ENCODE measurements around the gene CCR6.

The CCR6 gene

DNA sequence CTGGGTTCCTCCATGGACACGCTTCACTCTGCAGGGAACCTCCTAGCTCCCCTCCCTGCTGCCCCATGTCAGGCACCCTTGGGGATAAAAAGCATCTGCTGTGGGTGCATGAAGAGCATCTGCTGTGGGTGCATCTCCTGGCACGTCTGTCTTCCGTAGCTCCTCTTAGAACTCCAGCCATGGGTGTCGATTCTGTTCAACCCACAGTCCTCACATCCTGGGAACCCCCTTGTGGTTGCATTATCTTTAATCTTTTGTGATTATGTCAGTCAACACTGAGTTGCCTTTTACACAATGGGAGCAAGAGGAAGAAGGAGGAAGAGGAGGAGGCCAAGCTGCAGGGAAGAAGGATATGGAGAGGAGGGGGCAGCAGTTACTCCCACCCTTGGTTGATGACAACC is 24.1 kb upstream of the CCR6 start:
- peak; percentile 39 for DNase-seq (ENCODE audit: low spot score)

DNA sequence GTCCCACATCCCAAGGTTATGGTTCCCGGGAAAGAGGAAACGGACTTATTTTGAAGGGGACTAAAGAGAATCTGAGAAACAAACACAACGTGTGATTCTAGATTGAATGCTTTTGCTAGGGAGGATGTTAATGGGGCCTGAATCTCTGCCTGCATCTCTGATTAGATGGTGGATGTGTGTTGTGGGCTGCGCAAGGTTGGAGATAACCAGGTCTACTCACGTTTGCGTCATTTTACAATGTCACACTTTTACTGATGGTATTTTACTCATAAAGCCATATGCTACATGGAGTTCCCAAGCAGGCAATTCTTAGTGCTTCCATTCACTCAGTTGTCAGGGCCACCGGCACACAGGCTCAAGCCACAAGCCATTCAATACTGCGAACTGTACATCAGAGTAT is 23.2 kb upstream of the CCR6 start:
- no peak for DNase-seq (ENCODE audit: low spot score)

DNA sequence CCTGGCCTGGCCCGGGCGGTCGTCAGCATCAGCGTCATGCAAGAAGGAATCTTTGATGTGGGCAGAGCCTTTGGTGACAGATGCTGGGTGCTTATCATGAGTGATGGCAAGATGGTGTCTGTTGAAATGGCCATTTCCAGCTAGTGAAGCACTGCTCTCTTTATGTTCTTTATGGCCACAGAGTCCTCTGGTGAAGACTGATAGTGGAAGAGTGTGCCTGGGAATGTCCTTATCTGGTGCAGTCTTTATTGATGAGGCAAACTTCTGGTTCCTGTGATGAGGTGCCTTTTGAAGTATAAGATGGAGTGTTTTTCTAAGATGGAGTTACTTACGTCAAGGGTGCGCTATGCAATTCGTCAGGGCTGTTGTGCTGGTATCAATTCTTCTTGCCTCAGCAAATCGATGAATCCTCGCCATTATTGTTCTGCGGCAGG is 22.6 kb upstream of the CCR6 start:
- DNase-seq (ENCODE audit: low spot score), result no peak

DNA sequence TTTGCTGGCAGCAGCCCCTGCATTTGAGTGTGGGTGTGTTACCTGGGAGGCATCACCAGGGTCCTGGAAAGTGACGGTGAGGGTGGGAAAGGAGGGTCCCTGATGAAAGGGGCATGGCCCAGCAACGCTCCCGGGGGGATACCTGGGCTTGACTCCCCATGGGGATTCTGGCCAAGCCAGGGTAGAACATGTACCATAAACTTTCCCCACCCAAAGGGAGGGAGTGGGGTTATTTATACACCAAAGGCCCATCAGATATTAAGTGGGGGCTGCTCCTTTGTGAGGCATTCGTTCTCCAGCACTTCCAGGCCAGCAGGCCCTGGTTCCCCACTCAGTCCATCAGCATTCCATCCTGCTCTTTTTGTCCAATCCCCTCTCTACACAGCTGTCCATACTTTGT is 20.6 kb upstream of the CCR6 start:
- DNase-seq (ENCODE audit: low spot score), result no peak

DNA sequence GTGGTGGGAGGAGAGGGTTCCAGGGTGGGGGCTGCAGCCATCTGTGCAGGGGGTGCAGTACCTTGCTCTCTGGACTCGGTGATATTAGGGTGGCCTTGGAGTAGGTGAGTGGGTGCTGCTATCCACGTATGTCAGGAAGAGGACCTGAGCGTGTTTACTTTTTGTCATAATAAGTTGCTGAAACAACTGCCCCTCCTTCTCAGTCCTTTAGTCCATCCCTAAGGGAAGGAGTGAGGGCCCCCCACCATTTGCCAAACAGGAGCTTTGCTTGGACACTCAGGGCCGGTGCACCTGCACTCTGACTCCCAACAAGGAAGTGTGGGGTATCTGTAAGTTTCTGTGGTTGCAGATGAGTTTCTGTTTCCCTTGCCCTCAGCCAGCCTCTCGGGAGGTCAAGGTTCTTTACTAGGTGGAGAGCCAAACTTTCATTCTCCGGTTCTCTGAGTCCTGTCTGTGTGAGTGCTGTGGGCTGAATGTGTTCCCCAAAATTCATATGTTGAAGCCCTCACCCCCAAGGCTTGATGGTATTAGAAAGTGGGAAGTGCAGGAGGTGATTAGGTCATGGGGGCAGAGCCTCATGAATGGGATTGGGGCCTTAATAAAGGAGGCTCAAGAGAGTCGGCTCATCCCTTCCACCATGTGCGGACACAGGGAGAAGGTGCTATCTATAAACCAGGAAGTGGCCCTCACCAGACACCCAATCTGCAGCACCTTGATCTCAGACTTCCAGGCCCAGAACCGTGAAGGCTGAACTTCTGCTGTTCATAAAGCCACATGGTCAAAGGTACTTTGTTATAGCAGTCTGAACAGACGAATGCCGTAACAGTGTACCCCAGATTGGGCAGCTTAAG is 19.6 kb upstream of the CCR6 start:
- no peak for DNase-seq (ENCODE audit: low spot score)

DNA sequence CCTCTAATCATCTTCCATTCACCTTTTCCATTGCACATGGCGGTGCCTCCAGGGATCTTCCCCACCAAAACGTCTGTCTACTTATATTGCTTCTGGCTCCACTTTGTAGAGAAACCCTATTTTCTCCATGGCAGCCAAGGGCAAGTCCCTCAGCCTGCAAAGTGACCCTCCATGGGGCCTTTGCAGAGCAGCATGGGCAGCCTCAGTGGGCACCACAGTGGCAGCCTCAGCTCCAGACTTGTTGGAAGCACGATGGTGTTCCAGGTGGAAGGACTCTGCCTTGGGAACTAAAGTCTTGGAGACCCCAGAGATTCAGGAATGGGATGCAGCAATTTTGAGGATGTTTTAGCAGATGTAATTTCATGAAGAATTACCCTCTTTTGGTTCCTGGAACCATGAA is 18.5 kb upstream of the CCR6 start:
- DNase-seq (ENCODE audit: low spot score), result no peak

DNA sequence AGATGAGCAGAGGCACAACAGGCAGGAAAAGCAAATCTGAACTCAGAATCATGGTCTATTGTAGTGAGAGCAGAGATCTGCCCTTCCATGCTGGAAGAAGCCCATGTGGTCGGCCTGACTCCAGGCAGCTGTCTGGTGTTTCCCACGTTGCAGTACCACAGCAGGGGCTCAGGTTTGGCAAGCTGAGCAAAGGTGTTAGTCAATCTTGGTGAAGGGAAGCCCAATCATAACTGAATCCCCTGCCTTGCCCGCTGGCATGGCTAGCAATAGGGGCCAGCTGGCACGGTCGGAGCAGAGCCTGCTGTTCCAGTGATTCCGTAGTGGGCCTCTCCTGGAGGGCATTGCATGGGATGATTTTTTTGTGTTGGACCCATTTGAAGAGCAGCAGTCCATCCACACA is 17.8 kb upstream of the CCR6 start:
- no peak for DNase-seq (ENCODE audit: low spot score)

DNA sequence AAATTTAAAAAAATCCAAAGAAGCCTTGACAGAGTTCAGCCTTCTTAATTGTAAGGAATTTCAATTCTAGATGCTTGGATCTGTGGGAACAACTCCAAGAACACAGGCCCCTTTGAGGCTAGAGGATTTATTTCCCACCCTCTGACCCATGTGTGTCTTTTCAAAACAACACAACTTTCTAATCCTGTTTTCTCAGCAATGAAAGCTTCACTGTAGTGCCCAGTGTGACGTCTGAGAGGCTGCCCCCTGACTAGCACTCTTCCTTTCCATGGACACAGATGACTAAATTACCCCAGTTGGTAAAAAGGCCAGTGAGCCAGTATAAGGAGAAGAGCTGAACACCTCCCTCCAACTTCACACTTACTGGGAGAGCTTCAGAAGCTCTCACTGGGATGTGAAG is 16.5 kb upstream of the CCR6 start:
- no peak for DNase-seq (ENCODE audit: low spot score)

DNA sequence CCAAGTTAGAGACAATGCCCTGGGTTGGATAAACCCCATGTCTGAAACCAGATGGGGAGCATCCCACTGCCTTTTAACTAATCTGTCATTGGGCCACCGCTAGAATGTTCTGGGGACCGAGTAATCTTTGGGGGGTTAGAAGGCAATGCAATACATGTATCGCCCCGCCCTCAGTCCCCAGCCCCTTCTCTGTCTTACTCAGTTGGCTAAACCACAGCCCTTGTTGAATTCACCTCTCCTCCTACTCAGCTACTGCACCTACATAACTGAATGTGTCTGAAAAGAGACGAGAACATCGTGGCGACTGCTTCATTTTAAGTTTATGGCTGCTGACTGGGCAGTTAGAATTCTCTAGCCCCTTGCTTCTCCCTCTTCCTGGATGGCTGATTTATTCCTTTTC is 15.1 kb upstream of the CCR6 start:
- DNase-seq (ENCODE audit: low spot score), result no peak

DNA sequence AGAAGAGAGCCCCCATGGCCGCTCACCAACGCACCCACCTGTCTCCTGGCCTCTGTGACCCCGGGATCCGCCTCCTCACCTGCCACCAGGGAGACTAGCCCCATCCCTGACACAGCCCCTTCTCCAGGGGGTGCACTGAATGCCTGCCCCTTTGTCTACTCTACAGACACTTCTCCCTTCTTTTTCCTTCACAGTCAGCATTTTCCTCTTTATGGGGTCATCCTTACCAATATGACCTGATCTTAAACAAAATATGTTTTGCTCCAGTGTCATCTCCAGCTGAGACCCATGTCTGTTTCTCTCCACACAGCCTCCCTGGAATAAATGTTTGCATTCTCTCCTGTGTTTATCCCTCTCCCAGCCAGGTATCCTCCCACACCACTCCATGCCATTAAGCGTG is 14.6 kb upstream of the CCR6 start:
- DNase-seq (ENCODE audit: low spot score), result no peak

DNA sequence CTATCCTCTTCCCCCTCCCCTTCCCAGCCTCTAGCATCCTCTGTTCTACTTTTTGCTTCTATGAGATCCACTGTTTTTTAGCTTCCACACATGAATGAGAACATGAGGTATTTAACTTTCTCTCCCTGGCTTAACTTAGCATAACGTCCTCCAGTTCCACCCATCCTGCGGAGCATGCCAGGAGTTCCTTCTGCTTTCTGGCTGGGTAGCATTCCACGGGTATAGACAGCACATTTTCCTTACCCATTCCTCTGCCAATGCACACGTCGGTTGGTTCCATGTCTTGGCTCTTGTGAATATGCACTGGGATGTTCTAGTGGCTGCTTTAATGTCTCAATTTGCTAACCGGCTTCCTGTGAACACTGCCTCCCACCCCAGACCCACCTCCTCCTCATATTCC is 13.2 kb upstream of the CCR6 start:
- DNase-seq (ENCODE audit: low spot score), result no peak

DNA sequence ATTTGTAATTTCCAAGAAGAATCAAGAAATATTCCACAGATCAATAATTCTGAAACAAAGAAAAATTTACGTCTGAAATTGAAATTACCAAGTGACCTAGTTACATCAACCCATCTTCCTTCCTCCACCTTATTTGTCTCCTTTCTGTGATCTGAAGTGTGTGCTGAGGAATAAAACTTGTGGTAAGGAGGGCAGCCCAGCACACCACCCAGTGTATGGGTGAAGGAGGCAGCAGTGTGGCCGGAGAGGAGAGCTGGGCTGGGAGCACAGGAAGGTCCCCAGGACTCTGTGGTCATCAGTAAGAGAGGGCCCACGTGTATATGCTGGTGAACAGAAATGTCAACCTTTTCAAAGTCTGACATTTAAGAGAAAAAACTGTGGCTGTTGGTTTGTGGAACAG is 11.3 kb upstream of the CCR6 start:
- DNase-seq (ENCODE audit: low spot score), result no peak

DNA sequence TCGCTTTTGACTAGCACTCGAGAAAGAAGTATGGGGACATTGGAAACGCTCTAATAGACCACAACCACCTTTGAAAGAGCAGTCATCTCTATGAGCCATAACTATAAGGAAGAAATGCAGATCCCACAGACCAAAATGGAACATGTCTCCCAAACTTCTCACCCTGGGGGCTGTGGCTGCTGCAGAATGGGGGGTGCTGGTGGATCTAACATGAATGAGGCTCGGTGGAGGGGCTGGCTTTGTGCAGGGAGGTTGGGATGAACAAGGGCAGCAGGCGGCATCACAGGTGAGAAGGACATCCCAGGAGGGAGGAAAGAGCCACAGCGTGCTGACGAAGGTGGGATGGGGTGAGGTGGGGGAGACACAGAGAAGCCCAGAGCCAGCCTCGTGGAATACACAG is 10.5 kb upstream of the CCR6 start:
- DNase-seq (ENCODE audit: low spot score), result no peak

DNA sequence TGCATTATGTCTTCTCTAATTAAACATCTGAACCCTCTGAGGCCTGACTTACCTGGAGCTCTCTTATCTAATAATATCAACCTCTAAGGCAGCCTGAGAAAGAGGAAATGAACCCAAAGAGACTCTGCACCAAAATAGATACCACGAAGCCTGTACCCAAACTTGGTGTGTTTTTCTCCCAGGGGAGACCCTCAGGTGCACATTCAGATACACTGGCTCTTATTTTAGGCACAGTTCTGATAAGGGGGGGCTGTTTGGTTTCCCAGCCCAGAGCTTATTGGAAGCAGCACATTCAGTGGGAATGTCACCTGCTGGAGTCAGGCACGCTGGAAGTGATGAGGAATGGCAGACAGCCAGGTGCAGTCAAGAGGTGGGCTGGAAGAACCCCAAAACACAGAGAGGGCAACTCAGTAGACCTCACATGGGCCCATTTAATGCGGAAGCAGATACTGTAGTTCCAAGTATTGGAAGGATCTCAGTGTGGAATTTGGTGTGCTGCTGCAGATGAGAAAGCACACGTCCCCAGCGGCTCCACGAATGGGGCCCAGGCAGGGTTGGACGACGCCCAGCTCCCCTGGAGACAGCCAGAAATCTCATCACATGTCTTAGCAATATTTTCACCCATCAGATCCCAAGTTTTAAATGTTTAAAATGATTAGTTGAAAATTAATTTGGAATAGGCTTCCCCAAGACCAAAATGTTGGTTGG is 9.7 kb upstream of the CCR6 start:
- DNase-seq (ENCODE audit: low spot score), result no peak

DNA sequence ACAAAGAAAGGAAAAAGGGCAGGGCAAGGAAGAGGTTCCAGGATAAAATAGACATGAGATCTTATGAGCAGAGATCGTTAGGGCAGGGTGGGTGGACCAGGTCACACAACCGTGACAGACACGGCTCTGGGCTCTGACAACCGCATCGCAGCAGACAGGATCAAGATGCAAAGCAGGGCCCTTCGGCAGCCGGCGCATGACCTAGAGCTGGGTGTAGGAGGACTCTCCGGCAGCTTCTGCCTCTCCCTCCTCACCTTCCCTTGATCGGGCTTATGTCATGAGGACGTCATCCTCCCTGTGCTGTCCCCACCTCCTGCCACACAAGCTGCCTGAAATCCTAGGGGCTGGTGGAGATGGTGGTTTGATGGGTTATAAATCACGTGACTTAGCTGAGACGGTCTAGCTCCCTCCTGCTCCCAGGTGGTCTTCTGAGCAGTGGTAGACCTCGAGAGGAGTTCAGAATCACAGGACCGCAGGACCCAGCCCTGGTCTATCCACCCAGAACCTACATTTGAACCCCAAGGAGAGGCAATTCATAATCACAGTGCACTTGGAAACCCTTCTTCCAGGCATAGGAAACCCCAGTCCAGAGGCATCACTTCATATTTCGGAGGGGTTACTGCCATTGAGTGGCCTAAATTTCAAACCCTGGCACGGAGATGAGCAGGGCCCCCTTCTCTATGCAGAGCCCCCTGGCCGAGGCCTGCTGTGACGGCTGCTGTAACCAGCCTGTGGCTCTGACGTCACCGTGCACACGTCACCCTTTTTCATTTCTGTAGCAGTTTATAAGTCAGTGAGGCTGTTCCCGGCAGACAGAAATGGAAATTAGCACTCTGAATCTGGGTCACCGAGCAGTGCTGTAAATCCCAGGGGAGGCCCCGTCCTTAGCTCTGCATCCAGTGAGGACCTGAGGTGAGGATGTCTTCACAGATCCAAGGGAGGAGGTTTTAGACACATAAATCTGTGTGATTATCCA is 8.7 kb upstream of the CCR6 start:
- DNase-seq (ENCODE audit: low spot score), result peak; percentile 46

DNA sequence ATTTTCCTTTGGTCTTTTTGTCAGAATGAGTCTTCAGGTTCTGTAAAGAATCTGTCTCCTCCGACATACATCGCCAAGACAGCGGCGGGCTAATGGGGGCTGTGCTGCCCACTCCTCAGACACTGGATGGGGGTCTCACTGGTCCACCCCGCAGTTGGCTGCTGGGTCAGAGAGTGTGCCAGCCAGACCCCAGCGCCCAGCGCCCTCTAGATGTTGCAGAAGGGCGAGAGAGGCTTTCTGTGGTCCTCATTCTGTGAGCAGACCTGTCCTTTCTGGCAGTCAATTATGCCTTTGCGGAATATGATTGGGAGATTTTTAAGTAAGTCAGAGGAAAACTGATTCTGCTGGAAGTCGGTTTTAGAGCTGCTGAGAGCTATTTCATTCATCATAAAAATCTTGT is 7.8 kb upstream of the CCR6 start:
- DNase-seq (ENCODE audit: low spot score), result no peak

DNA sequence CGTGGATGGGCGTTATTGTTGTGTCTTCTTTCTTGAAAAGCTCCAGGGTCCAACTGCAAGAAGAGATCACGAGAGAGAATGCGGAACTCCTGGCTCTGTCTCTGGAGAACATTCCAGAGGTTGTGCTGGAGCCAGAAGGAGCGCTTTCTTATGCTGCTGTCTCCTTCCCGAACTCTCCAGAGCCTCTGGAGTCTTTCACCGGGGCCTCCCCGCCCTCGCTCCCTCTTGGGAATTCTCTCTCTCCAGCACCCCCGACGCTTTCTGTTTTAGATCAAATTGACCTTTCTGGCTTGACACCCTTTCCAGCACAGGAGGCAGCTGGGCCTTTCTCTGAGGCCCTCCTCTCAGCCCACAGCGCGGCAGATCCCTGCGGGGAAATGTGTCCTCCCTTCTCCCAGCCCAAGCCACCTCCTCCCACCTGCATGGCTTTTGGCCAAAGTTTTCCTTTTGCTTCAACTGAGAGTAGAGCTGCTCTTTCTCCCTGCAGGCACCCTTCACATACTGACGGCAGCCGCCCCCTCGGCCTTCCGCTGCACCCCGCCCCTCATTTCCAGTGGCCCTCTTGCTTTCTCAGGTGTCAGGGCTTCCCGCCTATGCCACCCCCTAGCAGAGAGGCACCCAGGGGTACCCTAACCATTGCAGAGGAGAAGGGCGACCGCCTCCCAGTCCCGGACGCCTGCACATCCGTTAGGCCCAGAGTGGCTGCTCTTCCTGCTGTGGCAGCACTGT is 6.6 kb upstream of the CCR6 start:
- no peak for DNase-seq (ENCODE audit: low spot score)

DNA sequence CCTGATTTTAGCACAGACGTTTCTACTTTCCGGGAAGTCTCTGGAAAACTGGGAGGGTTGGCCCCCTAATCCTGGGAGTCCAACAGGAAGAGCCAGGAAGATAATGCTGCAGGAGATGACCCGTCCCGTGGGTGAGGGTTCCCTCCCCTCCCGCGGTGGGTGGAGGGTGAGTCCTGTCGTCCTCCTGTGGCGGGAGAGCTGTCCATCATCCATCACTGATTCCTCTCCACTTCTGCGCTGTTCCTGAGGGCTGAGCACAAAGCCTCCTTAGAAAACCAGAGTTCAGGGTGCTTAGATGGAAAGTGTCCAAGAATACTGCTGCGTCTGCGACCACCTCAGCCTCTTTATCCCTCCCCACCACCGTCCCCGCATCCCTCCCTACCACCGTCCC is 6.1 kb upstream of the CCR6 start:
- DNase-seq (ENCODE audit: low spot score), result no peak

DNA sequence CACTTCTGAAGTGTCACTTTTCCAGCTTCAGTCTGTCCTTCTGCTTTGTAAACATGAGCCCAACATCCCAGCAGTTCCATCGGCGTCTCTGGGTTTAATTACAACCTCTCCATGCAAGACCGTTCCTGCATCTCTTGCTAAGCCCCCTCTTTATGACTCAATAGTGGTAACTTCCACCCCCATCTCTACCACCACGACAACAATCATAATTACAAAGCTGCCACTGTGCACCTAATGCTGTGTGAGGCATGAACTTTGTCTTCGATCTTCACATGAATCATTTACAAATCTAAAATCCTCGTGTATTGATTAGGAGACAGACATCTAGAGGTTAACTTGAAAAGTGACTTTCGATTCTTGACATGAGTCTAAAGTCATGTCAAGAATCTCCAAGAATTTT is 4.9 kb upstream of the CCR6 start:
- DNase-seq (ENCODE audit: low spot score), result no peak

DNA sequence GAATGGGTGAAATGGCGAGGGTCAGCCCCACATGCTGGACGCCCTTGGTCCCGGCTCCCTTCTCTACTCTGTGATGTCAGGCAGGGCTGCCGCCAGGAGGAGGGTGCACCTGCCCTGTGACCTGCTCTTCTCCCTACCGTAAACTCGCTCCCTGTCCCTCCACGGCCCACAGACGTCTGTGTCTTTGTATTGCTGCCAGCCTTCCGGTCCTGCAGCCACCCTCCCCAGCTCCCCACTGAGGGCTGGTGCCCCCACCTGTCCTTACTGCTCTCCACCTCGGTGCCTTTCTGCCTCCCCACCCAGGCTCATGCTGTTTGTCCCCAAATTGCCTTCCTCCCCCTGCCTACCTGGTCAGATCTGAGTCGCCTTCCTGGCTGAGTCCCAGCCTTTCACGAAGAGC is 4.1 kb upstream of the CCR6 start:
- no peak for DNase-seq (ENCODE audit: low spot score)

DNA sequence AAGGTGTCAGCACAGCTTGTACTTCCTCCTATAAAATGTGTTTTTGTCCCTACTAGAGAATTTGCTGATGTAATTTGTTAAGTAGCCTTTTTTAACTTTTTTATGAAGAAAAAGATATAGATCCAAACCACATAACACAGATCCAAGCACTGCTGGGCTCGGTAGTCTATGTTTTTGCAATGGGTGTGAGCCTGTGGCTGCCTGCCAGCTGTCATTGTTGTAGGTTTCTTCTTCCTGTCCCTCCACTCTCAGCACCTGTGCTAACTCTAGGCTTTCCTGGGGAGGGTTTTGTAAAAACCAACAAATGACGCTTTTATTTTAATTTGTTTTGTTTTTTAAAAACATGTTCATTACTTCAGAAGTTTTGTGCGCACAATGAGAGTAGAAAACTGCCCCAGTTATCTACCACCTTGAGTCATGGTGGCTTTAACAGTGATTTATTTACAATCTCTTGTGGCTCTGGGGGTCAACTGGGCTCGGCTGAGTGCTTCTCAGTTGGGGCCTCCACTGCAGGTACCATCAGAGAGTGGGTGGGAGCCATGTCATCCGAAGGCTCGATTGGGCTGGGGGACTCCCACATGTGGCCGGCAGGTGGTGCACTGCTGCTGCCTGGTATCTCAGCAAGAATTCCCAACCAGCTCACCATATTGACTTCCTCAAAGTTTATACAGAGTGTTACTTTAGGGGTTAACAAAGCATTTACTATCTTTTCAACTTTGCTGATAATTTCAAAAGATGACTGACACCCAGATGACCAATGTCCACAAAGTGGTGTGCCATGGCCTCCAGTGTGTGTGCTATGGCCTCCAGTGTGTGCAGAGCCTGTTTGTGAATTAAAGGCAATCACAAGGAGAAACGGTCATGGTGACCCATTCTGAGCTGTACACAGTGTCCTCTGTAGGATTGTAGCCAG is 3.0 kb upstream of the CCR6 start:
- DNase-seq (ENCODE audit: low spot score), result peak; percentile 53
